Thoracic aorta (tissue), 2 donors: ENCODE data around the gene RIPK3. TPM values are rescaled to one million over a fixed set of nuclear protein-coding genes. Genes with fewer than 3 reads are reported as not detected.

ENCODE experiments used
- ATAC-seq: fragments of 150-250 bp; one replicate; pipeline ENCODE4 v1.8.0; 2017; ENCODE audit warnings: low read depth; ENCODE audit not compliant: insufficient number of reproducible peaks, low FRiP score
- DNase-seq: peaks from one replicate; pipeline ENCODE4 v3.0.0-alpha.2; 2020; ENCODE audit warnings: low spot score
- H3K27ac ChIP-seq, 2 donors: fragments of 200-600 bp; sonication (generic); 1 replicate in 1 of 2; 2 replicates in 1 of 2; pipeline ENCODE4 v1.5.1; 2016; ENCODE audit warnings: mild to moderate bottlenecking in 2 of 2, moderate library complexity in 2 of 2
- H3K27me3 ChIP-seq: fragments of 200-600 bp; sonication (generic); replicated peaks from 2 replicates; pipeline ENCODE4 v1.6.0; 2016; ENCODE audit warnings: mild to moderate bottlenecking; ENCODE audit not compliant: insufficient read depth
- H3K36me3 ChIP-seq: fragments of 200-600 bp; sonication (generic); one replicate; pipeline ENCODE4 v1.5.1; 2016
- H3K4me1 ChIP-seq, 2 donors: fragments of 200-600 bp; sonication (generic); 1 replicate in 1 of 2; 2 replicates in 1 of 2; pipeline versions ENCODE4 v1.5.1 to v1.6.0; 2016; ENCODE audit warnings: low read depth in 2 of 2, mild to moderate bottlenecking in 1 of 2; ENCODE audit not compliant: control insufficient read depth in 1 of 2
- H3K4me3 ChIP-seq: fragments of 200-600 bp; sonication (generic); 2 replicates; pipeline ENCODE4 v1.5.1; 2016; ENCODE audit warnings: mild to moderate bottlenecking
- H3K9me3 ChIP-seq: fragments of 200-600 bp; sonication (generic); 2 replicates; pipeline ENCODE4 v1.5.1; 2016
- total RNA-seq, 2 donors: library from RNA; depleted of rRNA; stranded (reverse); fragments of >200 nt; gene quantifications; one replicate each; pipeline versions ENCODE4 v1.1.0 to v1.2.3, GENCODE V29; 2016
- TF ChIP-seq, protein P1 (sequence below): fragments of 200-600 bp; sonication (generic); IDR thresholded peaks from one replicate; pipeline ENCODE4 v1.5.1; 2019; ENCODE audit warnings: antibody characterized with exemption

The RIPK3 gene
- total RNA-seq, 2 donors from 2014 or later: 6.8 to 17.9 TPM

DNA sequence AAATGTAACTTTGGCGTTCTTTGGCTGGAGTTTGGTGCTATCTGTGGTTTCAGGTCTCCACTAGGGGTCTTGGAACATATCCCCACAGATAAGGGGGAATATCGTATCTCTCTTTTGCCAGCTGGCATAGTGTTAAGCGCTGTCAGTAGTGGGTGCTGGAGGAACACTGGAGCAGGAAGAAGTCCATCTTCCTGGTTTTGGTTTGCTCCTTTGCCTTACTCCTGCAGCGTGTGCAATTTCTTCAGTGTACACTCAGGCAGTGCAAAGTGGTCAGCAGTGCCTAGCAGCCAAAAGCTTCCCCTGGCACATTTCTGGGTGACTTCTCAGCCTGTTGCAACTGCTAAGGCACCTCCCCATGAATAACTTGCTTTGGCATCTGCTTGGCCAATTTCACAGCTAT, 11.7 kb upstream of the RIPK3 start:
- Histone ChIP-seq H3K36me3 (no peaks in the 10 kb centered on the region), H3K27ac (no peak overlapping the region), H3K9me3 (no peaks in the 10 kb centered on the region), H3K4me1 (no peaks in the 10 kb centered on the region), H3K4me3 (no peak overlapping the region), H3K27me3 (no peaks in the 10 kb centered on the region)
- no peak for DNase-seq
- TF ChIP-seq, protein P1, sequence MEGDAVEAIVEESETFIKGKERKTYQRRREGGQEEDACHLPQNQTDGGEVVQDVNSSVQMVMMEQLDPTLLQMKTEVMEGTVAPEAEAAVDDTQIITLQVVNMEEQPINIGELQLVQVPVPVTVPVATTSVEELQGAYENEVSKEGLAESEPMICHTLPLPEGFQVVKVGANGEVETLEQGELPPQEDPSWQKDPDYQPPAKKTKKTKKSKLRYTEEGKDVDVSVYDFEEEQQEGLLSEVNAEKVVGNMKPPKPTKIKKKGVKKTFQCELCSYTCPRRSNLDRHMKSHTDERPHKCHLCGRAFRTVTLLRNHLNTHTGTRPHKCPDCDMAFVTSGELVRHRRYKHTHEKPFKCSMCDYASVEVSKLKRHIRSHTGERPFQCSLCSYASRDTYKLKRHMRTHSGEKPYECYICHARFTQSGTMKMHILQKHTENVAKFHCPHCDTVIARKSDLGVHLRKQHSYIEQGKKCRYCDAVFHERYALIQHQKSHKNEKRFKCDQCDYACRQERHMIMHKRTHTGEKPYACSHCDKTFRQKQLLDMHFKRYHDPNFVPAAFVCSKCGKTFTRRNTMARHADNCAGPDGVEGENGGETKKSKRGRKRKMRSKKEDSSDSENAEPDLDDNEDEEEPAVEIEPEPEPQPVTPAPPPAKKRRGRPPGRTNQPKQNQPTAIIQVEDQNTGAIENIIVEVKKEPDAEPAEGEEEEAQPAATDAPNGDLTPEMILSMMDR: no peak
- no peak for ATAC-seq

DNA sequence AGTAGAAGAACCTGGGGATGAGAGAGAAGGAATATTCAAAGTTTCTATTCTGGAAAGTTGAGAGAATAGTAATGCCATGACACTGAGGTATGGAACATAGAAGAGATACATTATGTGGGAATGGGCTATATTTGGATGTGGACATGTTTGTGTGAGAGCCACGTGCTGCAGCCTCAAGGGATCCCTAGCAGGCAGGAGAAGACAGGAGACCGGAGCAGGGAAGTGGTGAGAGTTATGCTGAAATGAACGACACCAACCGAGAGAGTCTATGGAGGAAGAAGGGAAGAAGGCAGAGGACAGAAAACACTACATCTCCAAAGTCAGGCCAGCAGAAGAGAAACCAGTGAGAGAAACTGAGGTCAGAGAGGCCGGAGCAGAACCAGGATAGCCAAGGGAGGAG, 10.0 kb upstream of the RIPK3 start:
- Histone ChIP-seq H3K27ac (no peak overlapping the region), H3K4me3 (no peak overlapping the region), H3K27me3 (no peaks in the 10 kb centered on the region), H3K4me1 (no peaks in the 10 kb centered on the region), H3K36me3 (no peaks in the 10 kb centered on the region), H3K9me3 (no peaks in the 10 kb centered on the region)
- DNase-seq (no peak), ATAC-seq (no peak)
- TF ChIP-seq, protein P1: no peak

DNA sequence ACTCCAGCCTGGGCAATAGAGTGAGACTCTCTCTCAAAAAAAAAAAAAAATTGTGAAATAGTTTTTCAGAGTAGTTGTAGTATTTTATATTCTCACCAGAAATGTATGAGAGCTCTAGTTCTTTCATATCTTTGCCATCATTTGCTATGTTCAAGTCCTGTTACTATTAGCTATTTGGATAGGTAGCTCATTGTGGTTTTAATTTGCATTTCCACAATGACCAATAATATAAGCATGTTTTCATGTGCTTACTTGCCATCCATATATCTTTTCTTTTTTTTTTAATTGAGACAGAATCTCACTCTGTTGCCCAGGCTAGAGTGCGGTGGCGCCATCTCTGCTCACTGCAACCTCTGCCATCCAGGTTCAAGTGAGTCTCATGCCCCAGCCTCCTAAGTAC, 8.4 kb upstream of the RIPK3 start:
- Histone ChIP-seq H3K4me3 (no peak overlapping the region), H3K4me1 (no peaks in the 10 kb centered on the region), H3K27ac (no peak overlapping the region), H3K27me3 (no peaks in the 10 kb centered on the region), H3K36me3 (no peaks in the 10 kb centered on the region), H3K9me3 (no peaks in the 10 kb centered on the region)
- ATAC-seq: no peak
- TF ChIP-seq, protein P1: no peak
- DNase-seq: no peak

DNA sequence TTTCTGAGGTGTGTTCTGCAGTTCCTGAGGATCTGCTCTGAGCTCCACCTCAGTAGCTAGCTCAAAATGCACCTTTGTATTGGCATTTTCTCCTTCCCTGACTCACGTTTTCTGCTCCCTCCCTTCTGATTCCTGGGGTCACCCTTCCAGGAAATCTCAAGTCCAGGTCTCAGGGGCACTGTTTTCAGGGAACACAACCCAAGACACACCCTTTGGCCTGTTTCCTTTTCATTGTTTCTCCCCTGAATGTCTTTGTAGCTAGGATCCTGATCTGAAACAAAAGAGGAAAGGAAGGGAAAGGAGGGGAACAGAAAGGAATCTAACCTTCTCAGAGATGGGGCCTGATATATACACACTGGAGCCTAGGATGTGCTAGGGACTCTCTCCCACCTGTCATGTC, 7.3 kb upstream of the RIPK3 start:
- ATAC-seq (no peak), DNase-seq (no peak)
- no peaks in the 10 kb centered on the region for H3K27me3 ChIP-seq
- H3K36me3 ChIP-seq: no peaks in the 10 kb centered on the region
- no peaks in the 10 kb centered on the region for H3K4me1 ChIP-seq
- no peaks in the 10 kb centered on the region for H3K9me3 ChIP-seq
- no peak overlapping the region for H3K27ac ChIP-seq
- no peak overlapping the region for H3K4me3 ChIP-seq
- TF ChIP-seq, protein P1: no peak

DNA sequence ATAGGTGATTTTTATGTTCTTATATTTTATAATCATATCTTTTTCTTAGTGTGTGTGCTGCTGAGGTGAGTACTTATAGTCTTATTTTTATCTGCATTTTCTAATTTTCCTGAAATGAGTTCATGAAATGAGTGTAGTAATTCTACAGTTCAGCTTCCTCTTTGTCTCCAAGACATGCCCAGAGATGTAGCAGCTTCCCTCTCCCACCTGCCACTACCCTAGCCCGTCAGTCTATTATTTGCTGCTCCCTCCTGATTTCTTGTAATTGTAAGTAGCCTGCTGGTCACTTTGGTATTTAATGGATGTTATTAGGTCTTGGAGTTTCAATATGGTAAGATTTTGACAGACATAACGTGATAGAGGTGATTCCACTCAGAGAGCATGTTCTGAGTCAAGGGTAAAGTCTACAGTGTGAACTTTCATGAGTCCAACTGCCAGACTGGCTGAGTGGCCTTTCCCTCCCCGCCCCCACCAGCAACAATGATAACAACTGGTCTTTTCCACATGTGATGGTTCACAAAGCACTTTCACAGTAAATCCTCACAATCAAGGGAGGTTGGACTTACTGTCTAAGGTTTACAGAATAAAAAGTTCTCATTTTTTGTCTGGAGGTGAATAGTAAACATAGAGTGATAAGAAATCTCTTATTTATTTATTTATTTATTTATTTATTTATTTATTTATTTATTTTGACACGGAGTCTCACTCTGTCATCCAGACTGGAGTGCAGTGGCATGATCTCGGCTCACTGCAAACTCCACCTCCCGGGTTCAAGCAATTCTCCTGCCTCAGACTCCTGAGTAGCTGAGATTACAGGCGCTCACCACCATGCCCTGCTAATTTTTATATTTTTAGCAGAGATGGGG, 4.2 kb upstream of the RIPK3 start:
- TF ChIP-seq, protein P1: no peak

More for the DNA sequence above, 4.2 kb upstream of the RIPK3 start:
- no peak overlapping the region for H3K4me3 ChIP-seq
- no peaks in the 10 kb centered on the region for H3K9me3 ChIP-seq
- H3K27ac ChIP-seq: no peak overlapping the region
- no peak for ATAC-seq
- no peaks in the 10 kb centered on the region for H3K36me3 ChIP-seq
- no peak for DNase-seq
- no peaks in the 10 kb centered on the region for H3K27me3 ChIP-seq
- no peaks in the 10 kb centered on the region for H3K4me1 ChIP-seq
